Ascending aorta (tissue), 2 donors: ENCODE results near the gene CD5L. TPM values are rescaled to one million over a fixed set of nuclear protein-coding genes. Genes with fewer than 3 reads are reported as not detected.

Source experiments
- DNase-seq, 2 donors: peaks; one replicate each; pipeline ENCODE4 v3.0.0-alpha.2; 2019; ENCODE audit warnings: low spot score in 2 of 2
- H3K27ac ChIP-seq, 2 donors: fragments of 200-600 bp; sonication (generic); one replicate each; pipeline ENCODE4 v1.5.1; 2016 to 2017; ENCODE audit warnings: mild to moderate bottlenecking in 1 of 2
- H3K27me3 ChIP-seq: fragments of 200-600 bp; sonication (generic); one replicate; pipeline ENCODE4 v1.5.1; 2017
- H3K36me3 ChIP-seq, 2 donors: fragments of 200-600 bp; sonication (generic); one replicate each; pipeline ENCODE4 v1.5.1; 2016
- H3K4me1 ChIP-seq, 2 donors: fragments of 200-600 bp; sonication (generic); one replicate each; pipeline ENCODE4 v1.5.1; 2016 to 2017; ENCODE audit warnings: mild to moderate bottlenecking in 1 of 2
- H3K4me3 ChIP-seq, 2 donors: fragments of 200-600 bp; sonication (generic); one replicate each; pipeline ENCODE4 v1.5.1; 2016 to 2017; ENCODE audit warnings: mild to moderate bottlenecking in 1 of 2
- H3K9me3 ChIP-seq, 2 donors: fragments of 200-600 bp; sonication (generic); one replicate each; pipeline ENCODE4 v1.5.1; 2016
- intact Hi-C: fragments of 100-400 bp; cut with DNase I; formaldehyde crosslinking; loops from one replicate; pipeline ENCODE4 v1.15.1; 2023
- total RNA-seq: library from RNA; depleted of rRNA; stranded (reverse); fragments of >200 nt; gene quantifications from one replicate; pipeline ENCODE4 v1.1.0, GENCODE V29; 2016
- TF ChIP-seq, protein P1 (sequence below), 3 experiments: fragments of 200-600 bp in 2 of 3; fragments of 450-650 bp in 1 of 3; sonication (generic) in 2 of 3; IDR thresholded peaks; one replicate each; pipeline ENCODE4 v1.5.1; 2016 to 2019; ENCODE audit warnings: antibody characterized with exemption in 3 of 3, mild to moderate bottlenecking in 1 of 3, moderate library complexity in 1 of 3

The CD5L gene
- total RNA-seq, 1 donor from 2014 or later = not detected

DNA sequence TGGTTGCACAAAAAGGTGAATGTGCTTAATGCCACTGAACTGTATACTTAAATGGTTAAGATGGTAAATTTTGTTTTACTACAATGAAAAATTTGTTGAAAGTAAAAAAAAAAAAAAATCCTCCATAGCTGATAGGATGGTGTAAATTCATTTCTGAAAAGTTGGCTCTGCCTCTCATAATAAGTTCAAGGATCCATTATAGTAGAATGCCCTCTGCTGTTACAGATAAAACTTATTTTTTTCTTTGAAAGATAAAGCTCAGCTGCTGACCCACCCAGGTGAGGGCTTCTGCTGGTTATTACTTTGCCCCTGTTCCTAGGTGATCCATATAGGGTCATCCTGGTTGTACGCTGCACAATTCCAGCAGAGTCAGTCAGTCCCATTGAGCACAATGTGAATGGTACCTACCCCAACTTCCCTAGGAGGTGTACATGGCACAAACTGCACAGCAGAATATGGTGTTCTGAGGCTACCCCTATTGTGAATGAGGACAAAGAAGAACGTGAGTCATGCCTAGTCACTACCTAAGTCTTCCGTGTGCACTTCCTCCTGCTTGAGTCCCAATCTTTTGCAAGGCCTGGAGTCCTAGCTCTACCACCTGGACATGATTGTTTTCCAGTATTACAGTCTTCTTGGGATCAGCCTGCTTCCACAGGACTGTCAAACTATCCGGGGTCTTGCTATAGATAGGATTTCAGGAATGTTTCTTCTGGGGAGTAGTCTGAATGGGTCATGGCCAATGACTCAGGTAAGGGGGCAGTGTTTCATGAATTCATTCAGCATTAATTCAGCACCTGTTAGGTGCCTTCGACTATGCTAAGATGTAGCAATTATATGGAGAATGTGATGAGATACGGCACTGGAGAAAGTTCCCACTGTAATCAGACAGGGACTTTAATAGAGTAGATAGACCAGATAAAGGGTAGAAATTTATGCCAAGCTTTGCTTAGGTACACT is 20.8 kb upstream of the CD5L start:
- Histone ChIP-seq H3K36me3 (no peaks in the 10 kb centered on the region), H3K27ac (no peak overlapping the region), H3K9me3 (no peaks in the 10 kb centered on the region), H3K4me1 (no peaks in the 10 kb centered on the region), H3K4me3 (no peak overlapping the region), H3K27me3 (no peaks in the 10 kb centered on the region)
- intact Hi-C loops = no loop called here
- TF ChIP-seq, protein P1, sequence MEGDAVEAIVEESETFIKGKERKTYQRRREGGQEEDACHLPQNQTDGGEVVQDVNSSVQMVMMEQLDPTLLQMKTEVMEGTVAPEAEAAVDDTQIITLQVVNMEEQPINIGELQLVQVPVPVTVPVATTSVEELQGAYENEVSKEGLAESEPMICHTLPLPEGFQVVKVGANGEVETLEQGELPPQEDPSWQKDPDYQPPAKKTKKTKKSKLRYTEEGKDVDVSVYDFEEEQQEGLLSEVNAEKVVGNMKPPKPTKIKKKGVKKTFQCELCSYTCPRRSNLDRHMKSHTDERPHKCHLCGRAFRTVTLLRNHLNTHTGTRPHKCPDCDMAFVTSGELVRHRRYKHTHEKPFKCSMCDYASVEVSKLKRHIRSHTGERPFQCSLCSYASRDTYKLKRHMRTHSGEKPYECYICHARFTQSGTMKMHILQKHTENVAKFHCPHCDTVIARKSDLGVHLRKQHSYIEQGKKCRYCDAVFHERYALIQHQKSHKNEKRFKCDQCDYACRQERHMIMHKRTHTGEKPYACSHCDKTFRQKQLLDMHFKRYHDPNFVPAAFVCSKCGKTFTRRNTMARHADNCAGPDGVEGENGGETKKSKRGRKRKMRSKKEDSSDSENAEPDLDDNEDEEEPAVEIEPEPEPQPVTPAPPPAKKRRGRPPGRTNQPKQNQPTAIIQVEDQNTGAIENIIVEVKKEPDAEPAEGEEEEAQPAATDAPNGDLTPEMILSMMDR (IDR thresholded peaks at IDR 0.05) = no peak
- DNase-seq = no peak

DNA sequence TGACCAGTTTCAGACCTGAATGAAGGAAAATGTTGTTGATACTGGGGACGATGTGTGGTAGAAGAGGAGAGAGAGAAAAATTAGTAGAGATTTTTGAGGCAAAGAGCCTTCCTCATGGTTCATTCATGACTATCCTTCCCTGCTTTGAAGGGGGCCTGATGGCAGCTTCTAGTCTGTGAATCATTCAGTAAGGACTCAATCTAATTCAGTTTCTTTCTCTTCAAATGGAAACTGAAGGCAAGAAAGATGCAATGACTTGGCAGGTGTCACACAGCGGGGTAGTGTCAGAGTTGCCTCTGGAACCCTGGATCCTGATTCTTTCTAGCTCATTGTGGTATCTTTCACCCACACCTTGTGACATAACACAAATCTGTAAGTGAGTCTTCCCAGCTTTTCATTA is 14.9 kb upstream of the CD5L start:
- Histone ChIP-seq H3K4me1 (no peaks in the 10 kb centered on the region), H3K27ac (no peak overlapping the region), H3K9me3 (no peaks in the 10 kb centered on the region), H3K4me3 (no peak overlapping the region), H3K36me3 (no peaks in the 10 kb centered on the region), H3K27me3 (no peaks in the 10 kb centered on the region)
- intact Hi-C loops = no loop called here
- DNase-seq = no peak
- TF ChIP-seq, protein P1 (IDR thresholded peaks at IDR 0.05) = no peak

DNA sequence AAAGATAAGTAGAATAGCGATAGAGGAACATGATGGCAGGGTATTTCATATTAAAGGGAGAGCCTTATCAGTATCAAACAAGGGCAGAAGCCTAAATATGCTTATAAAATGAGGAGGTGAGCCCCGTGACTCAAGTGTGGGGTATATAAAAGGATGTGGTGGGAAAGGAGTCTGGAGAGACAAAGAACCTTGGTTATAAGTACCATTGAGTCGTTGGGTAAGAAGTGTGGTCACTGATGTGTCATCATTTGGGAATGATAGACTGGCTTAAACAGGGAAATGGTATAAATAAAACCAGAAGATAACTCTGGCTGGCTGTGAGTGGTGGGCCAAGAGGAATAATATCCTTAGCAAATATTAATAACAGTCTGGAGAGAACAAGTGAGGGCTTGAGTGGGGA is 10.9 kb upstream of the CD5L start:
- Histone ChIP-seq H3K27ac (no peak overlapping the region), H3K36me3 (no peaks in the 10 kb centered on the region), H3K9me3 (no peaks in the 10 kb centered on the region), H3K27me3 (no peaks in the 10 kb centered on the region), H3K4me1 (no peaks in the 10 kb centered on the region), H3K4me3 (no peak overlapping the region)
- intact Hi-C loops = no loop called here
- TF ChIP-seq, protein P1 (IDR thresholded peaks at IDR 0.05) = no peak
- DNase-seq = no peak

DNA sequence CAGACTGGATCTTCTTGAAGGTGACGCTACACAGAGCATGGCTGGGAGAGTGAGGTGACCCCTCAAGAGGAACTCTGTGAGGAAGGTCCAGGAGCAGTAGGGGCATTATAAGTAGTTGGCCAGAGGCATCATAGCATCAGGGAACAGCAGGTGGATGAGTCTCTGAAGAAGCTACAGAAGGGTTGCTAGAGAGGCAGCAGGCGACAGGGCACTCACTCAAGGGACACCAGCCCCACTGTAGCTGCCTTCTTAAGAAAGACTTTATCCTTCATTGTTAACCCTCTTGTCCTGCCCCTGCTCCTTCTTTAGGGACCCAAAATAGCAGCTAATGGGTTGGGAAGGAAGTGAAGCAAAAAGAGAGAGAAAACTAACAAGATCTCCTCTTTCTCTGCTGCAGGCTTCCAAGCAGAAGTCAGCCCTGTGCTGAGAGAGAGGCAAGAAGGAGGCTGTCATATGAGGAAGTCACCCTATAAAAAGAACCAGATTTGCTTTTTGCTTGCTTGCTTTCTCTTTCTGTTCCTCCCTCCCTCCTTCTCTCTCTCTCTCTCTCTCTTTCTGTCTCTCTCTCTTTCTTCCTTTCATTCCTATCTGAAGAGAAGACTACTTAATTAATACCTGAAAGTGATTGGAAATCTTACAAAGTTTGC is 7.7 kb upstream of the CD5L start:
- Histone ChIP-seq H3K27me3 (no peaks in the 10 kb centered on the region), H3K9me3 (no peaks in the 10 kb centered on the region)
- intact Hi-C loops = no loop called here

DNA sequence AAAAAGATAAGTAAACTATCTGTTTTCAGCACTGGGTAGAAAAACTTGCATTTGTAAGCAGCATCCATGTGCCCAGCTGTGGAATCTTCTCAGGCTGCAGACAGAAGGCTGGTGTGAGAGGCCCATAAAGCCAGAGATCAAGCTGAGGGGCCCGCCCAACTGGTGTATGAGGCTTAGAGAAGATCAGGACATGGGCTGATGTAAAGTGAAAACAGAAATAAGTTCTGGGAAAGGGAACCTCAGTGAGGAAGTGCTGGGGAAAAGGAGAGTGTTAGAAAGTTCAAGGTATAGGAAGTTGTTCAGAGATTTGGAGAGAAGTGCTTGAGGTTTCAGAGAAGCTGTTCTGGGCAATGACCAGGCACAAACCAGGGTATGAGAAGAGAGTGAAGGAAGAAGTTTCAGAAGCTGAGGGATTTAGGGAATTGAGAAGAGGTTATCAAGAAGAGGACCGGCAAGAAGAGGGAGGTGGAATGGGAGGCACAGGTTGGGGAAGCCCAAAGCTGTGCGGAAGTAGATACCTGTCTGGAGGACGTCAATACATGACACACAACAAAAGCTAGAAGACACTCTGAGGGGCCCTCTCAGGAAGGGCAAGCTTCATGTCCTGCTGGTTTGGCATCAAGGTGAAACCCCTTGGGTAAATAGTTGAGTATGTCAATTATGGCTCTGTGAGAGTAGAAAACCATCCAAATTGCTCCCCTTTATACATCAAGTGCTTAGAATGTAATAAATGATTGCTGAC is 2.7 kb upstream of the CD5L start:
- no peak for DNase-seq
- Histone ChIP-seq H3K4me1 (no peaks in the 10 kb centered on the region), H3K4me3 (no peak overlapping the region), H3K27ac (no peak overlapping the region), H3K27me3 (no peaks in the 10 kb centered on the region), H3K36me3 (no peaks in the 10 kb centered on the region), H3K9me3 (no peaks in the 10 kb centered on the region)
- intact Hi-C loops = no loop called here
- TF ChIP-seq, protein P1 (IDR thresholded peaks at IDR 0.05) = no peak

More for the DNA sequence above, 7.7 kb upstream of the CD5L start:
- Histone ChIP-seq H3K27ac (no peak overlapping the region), H3K4me1 (no peaks in the 10 kb centered on the region), H3K36me3 (no peaks in the 10 kb centered on the region), H3K4me3 (no peak overlapping the region)
- TF ChIP-seq, protein P1 (IDR thresholded peaks at IDR 0.05) = no peak
- DNase-seq = no peak
